Measurements from ENCODE around the gene NUTM2D.
A peak's percentile ranks its signal among the peaks of the same experiment; 100 is the strongest.
"Not testable (repeated sequence)": the region's sequence is repeated elsewhere in the genome, so short reads cannot be mapped to it uniquely, and the experiment has no call there.

Gene NUTM2D, protein sequence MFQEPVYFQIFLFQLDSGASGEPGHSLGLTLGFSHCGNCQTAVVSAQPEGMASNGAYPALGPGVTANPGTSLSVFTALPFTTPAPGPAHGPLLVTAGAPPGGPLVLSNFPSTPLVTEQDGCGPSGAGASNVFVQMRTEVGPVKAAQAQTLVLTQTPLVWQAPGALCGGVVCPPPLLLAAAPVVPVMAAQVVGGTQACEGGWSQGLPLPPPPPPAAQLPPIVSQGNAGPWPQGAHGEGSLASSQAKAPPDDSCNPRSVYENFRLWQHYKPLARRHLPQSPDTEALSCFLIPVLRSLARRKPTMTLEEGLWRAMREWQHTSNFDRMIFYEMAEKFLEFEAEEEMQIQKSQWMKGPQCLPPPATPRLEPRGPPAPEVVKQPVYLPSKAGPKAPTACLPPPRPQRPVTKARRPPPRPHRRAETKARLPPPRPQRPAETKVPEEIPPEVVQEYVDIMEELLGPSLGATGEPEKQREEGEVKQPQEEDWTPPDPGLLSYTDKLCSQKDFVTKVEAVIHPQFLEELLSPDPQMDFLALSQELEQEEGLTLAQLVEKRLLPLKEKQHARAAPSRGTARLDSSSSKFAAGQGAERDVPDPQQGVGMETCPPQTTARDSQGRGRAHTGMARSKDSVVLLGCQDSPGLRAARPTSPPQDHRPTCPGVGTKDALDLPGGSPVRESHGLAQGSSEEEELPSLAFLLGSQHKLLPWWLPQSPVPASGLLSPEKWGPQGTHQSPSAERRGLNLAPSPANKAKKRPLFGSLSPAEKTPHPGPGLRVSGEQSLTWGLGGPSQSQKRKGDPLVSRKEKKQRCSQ

DNA sequence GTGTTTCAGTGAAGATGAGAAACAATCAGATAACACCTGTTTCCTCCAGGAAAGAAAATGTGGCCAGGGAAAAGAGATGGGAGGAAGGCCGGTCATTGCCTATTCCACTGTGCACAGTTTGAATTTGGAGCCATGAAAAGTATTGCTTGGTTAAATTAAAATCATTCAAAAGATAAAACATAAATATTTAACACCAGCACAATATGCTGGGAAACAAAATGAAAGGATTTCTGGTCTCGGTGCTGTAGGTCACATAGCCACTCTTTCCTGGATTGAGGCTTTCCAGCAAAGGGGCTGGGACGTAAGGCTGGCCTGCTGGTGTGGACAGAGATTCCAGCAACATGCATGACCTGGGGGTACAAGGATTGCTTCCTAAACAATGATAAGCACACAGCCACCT lies at the start of gene NUTM2D:
Gene NUTM2D (plus strand): TSS at position 301 of the 400 bp plus-strand sequence. CDS start 522 bp downstream, outside the sequence.
- not testable (repeated sequence) for DNase-seq

DNA sequence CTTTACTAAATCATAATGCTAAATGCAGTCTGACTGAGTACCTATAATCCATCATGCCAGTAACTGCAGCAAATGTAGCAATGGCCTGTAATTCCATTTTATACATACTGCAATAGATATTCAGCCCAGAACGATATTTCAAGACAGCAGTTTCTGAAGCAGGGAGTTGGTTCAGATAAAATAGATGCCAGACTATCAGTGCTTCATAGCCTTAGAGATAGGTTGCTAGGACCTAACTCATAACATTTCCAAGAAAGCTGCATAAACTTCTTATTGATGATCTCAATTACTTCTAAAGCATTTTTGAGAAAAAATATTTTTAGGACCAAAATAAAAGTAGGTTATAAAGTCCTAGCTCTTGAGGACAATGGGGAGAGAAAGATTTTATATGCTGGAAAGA lies 48.8 kb upstream of the NUTM2D start:
- DNase-seq = not testable (repeated sequence)

DNA sequence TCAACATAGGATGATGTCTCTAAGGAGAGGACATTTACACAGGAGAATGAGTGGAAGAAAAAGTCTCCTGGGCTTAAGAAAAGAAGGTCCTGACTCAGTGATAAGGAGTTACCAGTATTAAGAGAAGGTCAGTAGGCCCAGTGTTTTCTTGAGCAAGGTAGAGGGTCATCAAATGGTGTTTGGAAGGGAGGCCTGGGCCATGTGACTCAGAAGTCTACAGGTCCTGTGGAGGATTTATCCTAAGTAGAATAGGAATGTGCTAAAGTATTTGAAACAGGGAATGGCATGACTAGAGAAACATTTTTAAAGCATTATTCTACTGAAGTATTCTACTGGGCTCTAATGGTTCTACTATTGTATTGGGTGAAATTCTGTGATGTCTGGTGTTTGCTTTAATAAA lies 47.9 kb upstream of the NUTM2D start:
- not testable (repeated sequence) for DNase-seq

DNA sequence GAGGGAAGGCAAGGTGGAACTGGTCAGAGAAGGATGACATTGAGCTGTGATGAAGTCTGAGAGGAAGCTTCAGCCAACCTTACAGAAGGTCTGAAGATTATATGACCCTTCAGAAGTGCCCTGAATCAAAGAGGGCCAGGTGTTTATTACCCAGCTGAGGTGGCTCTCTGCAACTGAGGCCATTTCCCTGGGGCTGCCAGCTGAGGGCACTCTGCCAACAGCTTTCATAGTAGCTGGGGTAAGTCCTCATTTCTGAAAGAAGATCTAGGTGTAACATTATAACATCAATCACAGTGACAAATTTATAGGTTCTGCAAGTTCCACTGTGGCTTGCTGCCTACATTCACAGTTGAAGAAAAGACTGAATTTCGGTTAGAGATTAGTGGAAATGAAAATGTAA lies 46.0 kb upstream of the NUTM2D start:
- not testable (repeated sequence) for DNase-seq

DNA sequence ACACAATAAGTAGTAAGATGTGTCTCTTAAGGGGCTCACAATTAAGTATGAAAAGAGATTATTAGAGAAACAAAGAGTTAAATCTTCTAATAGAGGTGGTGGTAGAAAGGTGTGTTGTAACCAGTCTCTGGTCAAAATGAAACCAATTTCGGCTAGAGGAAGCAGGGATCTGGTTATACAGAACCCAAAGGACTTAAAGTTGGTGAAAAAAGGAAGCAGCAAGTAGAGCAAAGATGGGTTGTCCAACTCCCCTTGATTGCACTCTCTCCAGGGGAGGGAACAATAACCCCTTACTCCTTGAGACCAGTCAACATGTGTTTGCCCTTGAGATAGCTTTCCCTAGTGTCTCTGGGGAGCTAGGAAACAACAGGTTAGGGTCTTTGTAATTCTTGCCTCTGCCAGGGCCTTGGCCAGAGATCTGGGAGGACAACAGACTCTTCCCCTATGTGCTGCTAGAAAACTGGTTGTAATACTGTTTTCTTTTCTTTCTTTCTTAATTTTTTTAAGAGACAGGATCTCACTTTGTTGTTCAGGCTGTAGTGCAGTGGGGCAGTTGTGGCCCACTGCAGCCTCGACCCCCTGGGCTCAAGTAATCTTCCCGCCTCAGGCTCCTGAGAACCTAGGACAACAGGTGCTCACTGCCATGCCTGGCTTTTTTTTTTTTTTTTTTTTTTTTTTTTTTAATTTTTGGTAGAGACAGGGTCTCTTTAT lies 43.7 kb upstream of the NUTM2D start:
- not testable (repeated sequence) for DNase-seq

DNA sequence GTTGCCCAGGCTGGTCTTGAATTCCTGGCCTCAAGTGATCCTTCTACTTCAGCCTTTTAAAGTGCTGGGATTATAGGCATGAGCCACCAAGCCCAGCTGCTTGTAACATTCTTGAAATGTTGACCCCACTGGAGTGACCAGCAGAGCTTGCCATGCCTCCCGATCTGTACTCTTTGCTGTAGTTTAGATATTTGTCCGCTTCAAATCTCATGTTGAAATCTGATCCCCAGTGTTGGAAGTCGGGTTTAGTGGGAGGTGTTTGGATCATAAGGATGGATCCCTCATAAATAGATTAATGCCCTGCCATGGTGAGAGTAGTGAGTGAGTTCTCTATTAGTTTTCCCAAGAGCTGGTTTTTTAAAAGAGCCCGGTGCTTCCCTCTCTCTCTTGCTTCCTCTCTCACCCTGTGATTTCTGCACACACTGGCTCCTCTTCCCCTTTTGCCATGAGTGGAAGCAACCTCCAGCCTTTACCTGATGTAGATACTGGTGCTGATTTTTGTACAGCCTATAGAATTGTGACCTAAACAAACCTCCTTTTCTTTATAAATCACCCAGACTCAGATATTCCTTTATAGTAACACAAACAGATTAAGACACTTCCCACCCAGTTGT lies 43.1 kb upstream of the NUTM2D start:
- not testable (repeated sequence) for DNase-seq

DNA sequence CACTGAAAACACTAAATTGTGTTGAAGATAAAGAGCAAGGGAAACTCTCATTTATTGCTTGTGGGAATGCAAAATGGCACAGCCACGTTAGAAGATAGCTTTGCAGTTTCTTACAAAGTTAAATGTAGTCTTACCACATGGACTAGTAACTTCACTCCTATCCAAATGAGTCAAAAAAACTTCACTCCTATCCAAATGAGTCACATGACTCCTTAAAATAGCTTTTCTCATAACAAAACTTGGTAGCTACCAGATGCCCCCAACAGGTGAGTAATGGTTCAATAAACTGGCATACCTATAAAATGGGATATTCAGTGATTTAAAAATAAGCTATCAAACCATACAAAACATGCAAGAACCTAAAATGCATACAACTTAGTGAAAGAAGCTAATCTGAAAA lies 36.0 kb upstream of the NUTM2D start:
- not testable (repeated sequence) for DNase-seq

DNA sequence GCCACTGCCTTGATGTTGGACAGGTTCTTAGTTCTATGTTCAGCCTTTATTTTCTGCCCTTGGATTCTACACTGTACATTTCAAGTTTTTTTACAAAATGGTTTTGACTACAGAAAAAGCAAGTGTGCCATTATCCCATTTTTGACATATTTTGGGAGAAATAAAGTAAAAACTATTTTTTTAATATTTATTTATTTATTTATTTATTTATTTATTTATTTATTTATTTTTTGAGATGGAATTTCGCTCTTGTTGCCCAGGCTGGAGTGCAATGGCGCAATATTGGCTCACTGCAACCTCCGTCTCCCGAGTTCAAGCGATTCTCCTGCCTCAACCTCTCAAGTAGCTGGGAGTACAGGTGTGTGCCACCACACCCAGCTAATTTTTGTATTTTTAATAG lies 33.0 kb upstream of the NUTM2D start:
- DNase-seq = not testable (repeated sequence)

DNA sequence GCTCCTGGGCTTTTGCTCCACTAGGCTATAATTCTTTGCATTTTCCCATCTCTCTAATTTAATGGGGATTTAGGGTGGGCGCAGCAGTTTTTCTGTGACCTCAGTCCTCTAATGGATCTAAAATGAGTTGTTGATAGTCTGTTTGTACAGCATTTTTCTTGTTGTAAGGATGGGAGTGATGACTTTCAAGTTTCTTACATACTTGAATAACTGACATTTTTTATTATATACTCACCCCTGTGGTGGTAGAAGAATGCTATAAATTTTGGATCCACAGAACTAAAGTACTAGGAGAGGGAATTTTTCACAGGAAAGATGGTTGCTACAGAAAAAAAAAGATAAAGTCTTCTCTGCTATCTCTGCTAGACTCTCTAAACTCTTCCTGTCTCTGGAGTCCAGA lies 29.6 kb upstream of the NUTM2D start:
- DNase-seq = not testable (repeated sequence)

DNA sequence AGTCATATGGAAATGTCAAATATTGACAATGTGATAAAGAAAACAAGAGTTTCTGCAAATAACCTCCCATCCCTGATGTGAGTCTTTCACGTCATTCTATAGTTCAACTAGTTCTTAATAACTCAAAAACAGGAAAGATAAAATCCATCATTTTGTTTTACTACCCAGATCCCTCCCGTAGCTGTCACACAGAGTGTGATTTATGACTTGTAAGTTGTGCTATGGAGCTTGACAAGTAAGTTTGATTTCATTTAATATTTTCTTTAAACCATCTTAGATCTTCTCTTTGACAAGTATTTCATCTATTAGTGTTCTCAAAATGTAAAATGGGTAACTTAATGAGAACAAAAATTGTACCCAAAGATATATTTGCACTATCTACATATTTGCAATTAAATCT lies 28.4 kb upstream of the NUTM2D start:
- not testable (repeated sequence) for DNase-seq

DNA sequence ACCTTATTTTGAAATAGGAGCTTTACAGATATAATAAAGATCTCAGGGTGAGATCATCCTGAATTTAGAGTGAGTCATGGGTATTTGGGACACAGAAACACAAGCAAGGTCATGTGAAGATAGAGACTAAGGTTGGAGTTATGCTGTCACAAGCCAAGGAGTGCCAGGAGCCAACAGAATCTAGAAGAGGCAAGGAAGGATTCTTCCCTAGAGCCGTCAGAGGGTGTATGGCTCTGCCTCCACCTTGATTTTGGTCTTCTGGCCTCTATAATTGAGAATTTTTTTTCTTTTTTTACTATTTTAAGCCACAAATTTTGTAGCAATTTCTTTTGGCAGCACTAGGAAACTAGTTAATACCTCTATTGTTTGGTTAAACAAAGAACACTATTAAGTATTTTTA lies 24.9 kb upstream of the NUTM2D start:
- not testable (repeated sequence) for DNase-seq

DNA sequence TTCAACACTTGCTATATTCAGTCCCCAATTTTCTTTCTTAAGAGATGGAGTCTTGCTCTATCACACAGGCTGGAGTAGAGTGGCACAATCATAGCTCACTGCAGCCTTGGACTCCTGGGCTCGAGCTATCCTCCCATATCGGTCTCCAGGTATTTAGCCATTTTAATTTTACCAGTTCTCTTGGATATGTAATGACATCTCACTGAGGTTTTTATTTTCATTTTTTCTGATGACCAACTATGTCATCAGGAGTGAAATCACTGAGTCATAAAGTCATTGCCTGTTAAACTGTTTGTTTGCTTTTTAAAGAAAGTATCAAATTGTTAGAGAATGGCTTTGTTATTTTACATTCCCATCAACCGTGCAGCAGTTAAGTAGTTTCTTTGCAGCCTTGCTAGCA lies 17.1 kb upstream of the NUTM2D start:
- DNase-seq = not testable (repeated sequence)

DNA sequence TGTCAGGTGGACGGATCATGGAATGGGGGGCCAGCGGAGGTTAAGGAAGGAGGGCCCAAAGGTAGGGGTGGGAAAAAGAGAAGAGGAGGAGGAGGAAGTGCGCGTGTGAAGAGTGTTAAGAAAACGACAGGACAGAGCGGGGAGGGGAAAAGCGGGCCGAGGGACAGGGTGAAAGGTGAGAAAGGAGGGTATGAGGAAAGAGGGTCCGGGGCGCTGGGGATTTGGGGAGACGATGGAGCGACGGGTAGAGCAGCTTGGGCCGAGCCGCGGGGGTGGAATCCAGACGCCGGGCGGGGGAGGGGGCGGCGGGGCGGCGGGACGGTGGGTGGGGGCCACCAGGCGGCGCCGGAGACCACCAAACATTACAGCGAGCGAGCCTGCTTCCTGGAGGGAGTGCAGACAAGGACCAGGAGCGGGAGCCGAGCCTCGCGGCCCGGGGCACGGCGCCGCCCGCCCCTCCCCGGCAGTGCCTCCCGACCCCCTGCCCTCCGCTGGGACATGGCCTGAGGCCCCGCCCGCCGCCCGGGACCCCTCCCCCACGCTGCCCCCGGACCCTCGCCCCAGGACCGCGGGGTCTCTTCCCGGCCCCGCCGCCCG lies 15.9 kb upstream of the NUTM2D start:
- not testable (repeated sequence) for DNase-seq

DNA sequence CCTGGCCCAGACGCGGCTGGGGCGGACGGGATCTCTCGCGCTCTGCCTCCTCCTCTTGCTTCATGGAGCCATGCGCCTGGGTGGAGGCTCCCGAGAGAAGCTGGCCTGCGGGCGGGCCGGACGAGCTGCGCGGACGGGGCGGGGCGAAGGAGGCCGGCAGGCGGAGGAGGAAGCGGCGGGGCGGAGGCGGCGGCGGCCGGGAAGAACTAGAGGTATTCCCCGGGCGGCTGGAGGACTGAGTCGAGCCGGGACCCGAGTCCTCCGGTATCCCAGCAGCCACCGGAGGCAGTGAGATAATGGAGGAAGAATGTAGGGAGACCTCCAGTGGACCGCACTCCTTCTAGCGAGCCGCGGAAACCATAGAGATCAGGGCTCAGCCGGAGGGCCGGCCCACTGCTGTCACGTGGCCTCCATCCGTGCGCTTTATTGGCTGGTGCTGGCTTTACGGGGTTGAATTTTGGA lies 15.3 kb upstream of the NUTM2D start:
- peak; percentile 72 for DNase-seq

DNA sequence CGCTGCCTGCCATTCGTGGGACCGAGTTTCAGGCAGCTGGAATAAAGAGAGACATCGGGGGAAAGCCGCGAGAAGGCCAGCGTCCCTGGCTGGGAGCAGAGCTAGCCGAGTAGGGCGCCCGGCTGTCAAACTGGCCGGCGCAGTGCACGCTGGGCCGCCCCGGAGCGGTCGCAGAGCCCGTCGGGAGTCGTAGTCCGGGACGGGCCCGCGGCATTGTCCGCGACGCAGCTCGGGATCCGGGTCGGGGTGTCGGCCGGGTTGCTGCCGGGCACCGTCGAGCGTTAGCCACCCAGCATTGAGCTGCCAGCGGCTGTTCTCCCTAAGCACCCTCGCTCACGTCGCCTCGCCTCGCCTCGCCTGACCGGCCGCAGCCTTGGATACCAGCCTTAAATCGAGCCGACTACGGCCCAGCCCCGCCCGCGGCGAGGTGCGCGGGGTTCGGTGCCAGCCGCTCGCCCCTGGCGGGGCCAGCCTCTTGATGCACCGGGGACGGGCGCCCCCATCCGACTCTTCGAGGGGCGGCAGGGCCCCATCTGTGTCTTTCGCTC lies 14.8 kb upstream of the NUTM2D start:
- DNase-seq = not testable (repeated sequence)

DNA sequence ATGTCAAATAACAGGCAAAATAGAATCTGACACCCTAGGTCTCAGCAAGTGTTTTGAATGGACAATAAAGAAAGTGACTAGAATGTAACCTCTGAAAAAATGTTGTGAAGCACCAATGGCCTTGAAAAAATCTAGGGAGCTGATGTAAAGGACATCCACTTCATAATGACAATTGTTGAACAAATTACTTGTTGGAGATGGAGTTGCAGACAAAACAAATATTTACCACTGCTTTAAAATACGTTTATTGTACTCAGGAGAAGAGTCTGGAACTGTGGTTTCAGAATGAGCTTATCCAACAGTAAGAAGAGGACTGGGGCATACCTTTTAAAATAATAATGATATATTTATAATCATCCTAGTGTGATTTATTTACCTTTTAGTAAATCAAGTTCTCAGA lies 11.8 kb upstream of the NUTM2D start:
- not testable (repeated sequence) for DNase-seq

DNA sequence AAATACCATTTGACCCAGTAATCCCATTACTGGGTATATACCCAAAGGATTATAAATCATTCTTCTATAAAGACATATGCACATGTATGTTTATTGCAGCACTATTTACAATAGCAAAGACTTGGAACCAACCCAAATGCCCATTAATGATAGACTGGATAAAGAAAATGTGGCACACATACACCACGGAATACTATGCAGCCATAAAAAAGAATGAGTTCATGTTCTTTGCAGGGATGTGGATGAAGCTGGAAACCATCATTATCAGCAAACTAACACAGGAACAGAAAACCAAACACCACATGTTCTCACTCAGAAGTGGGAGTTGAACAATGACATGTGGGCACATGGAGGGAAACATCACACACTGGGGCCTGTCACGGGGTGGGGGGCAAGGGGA lies 7.4 kb upstream of the NUTM2D start:
- not testable (repeated sequence) for DNase-seq

DNA sequence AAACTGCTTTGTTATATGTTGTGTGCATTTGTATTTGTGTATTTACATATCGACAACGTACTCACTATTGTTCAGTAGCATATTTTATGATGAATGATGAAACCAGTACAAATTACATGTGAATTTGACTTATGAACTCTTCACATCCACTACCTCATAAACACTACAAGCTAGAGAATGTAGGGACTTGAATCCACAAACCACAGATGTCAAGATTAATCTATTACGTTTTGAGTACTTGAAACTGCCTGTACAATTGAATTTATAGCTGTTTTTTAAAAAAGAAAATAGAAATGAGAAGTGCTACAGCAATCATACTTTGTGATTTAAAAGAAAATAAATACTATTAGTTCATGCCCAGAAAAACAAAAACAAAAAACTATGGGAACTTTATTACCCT lies 4.7 kb upstream of the NUTM2D start:
- not testable (repeated sequence) for DNase-seq

DNA sequence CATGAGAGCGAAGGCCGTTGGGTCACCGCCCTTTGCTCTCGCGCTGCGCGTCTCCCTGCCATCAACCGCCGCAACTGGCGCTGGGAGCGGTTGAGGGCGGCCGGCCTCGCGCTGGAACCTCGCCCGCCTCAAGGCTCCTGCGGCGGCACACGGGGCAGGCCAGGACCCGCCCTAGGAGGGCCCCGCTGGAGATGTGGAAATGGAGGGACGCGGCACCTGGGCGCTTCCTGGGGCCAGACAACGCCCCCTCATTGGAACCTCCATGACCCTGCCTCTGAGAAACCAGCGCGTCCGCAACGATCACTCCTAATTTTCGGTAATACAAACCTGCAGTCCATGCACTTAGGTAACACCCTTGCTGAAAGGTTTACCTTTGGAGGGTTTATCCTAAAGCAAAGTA lies 2.4 kb upstream of the NUTM2D start:
- not testable (repeated sequence) for DNase-seq

DNA sequence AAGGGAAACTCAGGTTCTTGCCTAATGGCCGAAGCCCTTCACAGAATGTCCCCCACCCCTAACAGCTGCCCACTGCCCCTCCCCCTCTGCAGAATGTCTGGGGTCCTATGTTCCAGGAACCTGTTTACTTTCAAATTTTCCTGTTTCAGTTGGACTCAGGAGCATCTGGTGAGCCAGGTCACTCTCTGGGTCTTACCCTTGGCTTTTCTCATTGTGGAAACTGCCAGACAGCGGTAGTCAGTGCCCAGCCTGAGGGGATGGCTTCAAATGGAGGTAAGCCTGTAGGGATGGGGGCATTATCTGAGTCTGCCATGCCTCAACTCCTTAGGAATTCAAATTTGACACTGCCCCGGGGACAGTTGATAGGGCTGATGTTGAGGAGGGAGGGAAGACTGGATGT lies 615 bp downstream of the NUTM2D start:
- not testable (repeated sequence) for DNase-seq

DNA sequence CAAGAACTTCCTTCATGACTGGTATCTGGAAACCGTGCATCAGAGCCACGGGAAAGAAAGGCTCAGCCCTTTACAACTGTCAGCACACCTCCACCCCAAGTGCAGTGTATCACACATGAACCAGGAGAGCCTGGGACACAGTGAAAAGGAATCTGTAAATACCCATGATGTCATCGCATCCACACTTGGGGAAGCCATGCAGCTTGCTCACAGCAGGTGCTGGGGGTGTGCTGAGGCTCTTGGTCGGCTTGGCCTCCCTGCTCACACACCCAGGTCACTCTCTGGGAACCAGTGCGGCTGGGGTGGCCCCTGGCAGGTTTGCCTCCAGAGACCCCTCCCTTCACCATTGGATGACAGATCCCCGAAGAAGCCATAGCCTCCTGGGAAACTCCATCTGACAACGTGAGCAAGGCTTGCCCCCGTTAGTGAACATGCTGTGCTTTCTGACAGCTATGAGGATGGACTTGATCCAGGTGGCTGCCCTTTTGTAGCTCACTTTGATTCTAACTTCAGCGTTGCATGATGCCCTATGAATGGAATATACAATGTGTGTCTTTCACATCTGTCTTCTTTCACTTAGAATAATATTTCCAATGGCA lies 12.1 kb downstream of the NUTM2D start:
- DNase-seq = not testable (repeated sequence)
